Endodermal cell (in vitro differentiated cells): ENCODE measurements around the gene CMTR1. TPM values are rescaled to one million over a fixed set of nuclear protein-coding genes. Genes with fewer than 3 reads are reported as not detected.

ENCODE experiments used
- DNase-seq: peaks from one replicate; pipeline ENCODE4 v3.0.0-alpha.2; 2017
- H3K27ac ChIP-seq: 2 replicates; pipeline ENCODE4 v1.5.1; 2013; ENCODE audit warnings: mild to moderate bottlenecking, low read depth, low read length, moderate library complexity
- H3K27me3 ChIP-seq: 2 replicates; pipeline ENCODE4 v1.6.1; 2013; ENCODE audit warnings: mild to moderate bottlenecking, low read length, moderate library complexity; ENCODE audit not compliant: insufficient read depth, control insufficient read depth, poor library complexity, severe bottlenecking
- H3K36me3 ChIP-seq: 2 replicates; pipeline ENCODE4 v1.7.0; 2013; ENCODE audit warnings: mild to moderate bottlenecking, low read length, moderate library complexity; ENCODE audit not compliant: control insufficient read depth, insufficient read depth
- H3K4me1 ChIP-seq: one replicate; pipeline ENCODE4 v1.7.0; 2013; ENCODE audit warnings: low read length; ENCODE audit not compliant: control insufficient read depth, insufficient read depth
- H3K4me3 ChIP-seq: 2 replicates; pipeline ENCODE4 v1.5.1; 2013; ENCODE audit warnings: mild to moderate bottlenecking, low read length, moderate library complexity
- H3K9ac ChIP-seq: 2 replicates; pipeline ENCODE4 v1.6.1; 2013; ENCODE audit warnings: mild to moderate bottlenecking, low read length, moderate library complexity; ENCODE audit not compliant: poor library complexity, severe bottlenecking; ENCODE audit errors: extremely low read depth
- H3K9me3 ChIP-seq: 2 replicates; pipeline ENCODE4 v1.6.1; 2013; ENCODE audit warnings: mild to moderate bottlenecking, low read length, moderate library complexity; ENCODE audit not compliant: control insufficient read depth
- H3K27ac Mint-ChIP-seq: 2 replicates; pipeline ENCODE4 v1.8.0; 2020; ENCODE audit warnings: mixed read lengths
- H3K27me3 Mint-ChIP-seq: 2 replicates; pipeline ENCODE4 v1.8.0; 2021; ENCODE audit warnings: mild to moderate bottlenecking, mixed read lengths; ENCODE audit not compliant: insufficient read depth
- H3K36me3 Mint-ChIP-seq: 2 replicates; pipeline ENCODE4 v1.8.0; 2020; ENCODE audit warnings: low read depth, mixed read lengths
- H3K4me1 Mint-ChIP-seq: 2 replicates; pipeline ENCODE4 v1.8.0; 2020; ENCODE audit warnings: mixed read lengths
- H3K4me3 Mint-ChIP-seq: 2 replicates; pipeline ENCODE4 v1.8.0; 2020; ENCODE audit warnings: mild to moderate bottlenecking, moderate library complexity, mixed read lengths
- H3K9me3 Mint-ChIP-seq: 2 replicates; pipeline ENCODE4 v1.8.0; 2020; ENCODE audit warnings: mild to moderate bottlenecking, mixed read lengths
- CTCF ChIP-seq: fragments of 200-600 bp; sonication (generic); conservative IDR thresholded peaks from 2 replicates; pipeline ENCODE4 v1.5.0; 2021; ENCODE audit warnings: antibody characterized with exemption, mild to moderate bottlenecking
- WGBS, 2 experiments: methylation state at CpG; one replicate each; pipeline versions ENCODE4 v1.1.5 to v1.1.7; 2013; ENCODE audit warnings: missing lambda C conversion rate in 2 of 2, mixed read lengths in 1 of 2; ENCODE audit not compliant: insufficient coverage in 1 of 2, insufficient read length in 1 of 2; 5-methylcytosine and 5-hydroxymethylcytosine counted together
- total RNA-seq, 2 donors: library from RNA; stranded (reverse); fragmentation: NEBNext Ultra II Directional in 1 of 2; extraction: Animal tissue kit (Norgen Biotek cat#: 25700) in 1 of 2; gene quantifications; 2 replicates in 1 of 2; 3 replicates in 1 of 2; pipeline ENCODE4 v1.2.1, GENCODE V29; 2021

The CMTR1 gene
- total RNA-seq, 2 donors from 2014 or later: 62.0 to 91.6 TPM

GRCh38 chr6:37426945-37427510, 6.0 kb upstream of the CMTR1 start:
- DNase-seq: no peak
- Mint-ChIP-seq H3K4me1 (peaks cover under 1% of the 10 kb centered on the region), H3K27me3 (peaks cover 12% of the 10 kb centered on the region), H3K4me3 (no peak overlapping the region), H3K9me3 (peaks cover 19% of the 10 kb centered on the region), H3K36me3 (no peaks in the 10 kb centered on the region), H3K27ac (no peak overlapping the region)
- Histone ChIP-seq H3K27me3 (no peaks in the 10 kb centered on the region), H3K36me3 (no peaks in the 10 kb centered on the region), H3K27ac (no peak overlapping the region), H3K4me1 (no peaks in the 10 kb centered on the region), H3K9me3 (peaks cover 21% of the 10 kb centered on the region), H3K4me3 (no peak overlapping the region), H3K9ac (no peak overlapping the region)
- no peak for TF ChIP-seq CTCF
- WGBS, 2 experiments: 92 to 97% methylated on average over 4 to 6 of the region's 6 CpGs

- Mint-ChIP-seq H3K4me1 (peaks cover 15% of the 10 kb centered on the region), H3K27ac (no peak overlapping the region), H3K27me3 (peaks cover 12% of the 10 kb centered on the region), H3K4me3 (no peak overlapping the region), H3K9me3 (peaks cover 19% of the 10 kb centered on the region), H3K36me3 (no peaks in the 10 kb centered on the region)
- peaks cover 21% of the 10 kb centered on the region for H3K9me3 ChIP-seq
- no peak overlapping the region for H3K9ac ChIP-seq
- TF ChIP-seq CTCF: no peak
- no peak for DNase-seq
- no peaks in the 10 kb centered on the region for H3K36me3 ChIP-seq
- H3K4me1 ChIP-seq: peaks cover 2% of the 10 kb centered on the region
- no peak overlapping the region for H3K27ac ChIP-seq
- H3K4me3 ChIP-seq: no peak overlapping the region
- H3K27me3 ChIP-seq: no peaks in the 10 kb centered on the region
- 85 to 98% methylated on average over 2 of the region's 2 CpGs for WGBS, 2 experiments
These were observed 3.7 kb upstream of the CMTR1 start for GRCh38 chr6:37429352-37429750.

- TF ChIP-seq CTCF: no peak
- Histone ChIP-seq H3K36me3 (peaks cover 22% of the 10 kb centered on the region), H3K9ac (peak overlapping the region; percentile 72), H3K4me1 (peaks cover 7% of the 10 kb centered on the region), H3K27ac (peak overlapping the region; percentile 41), H3K9me3 (no peaks in the 10 kb centered on the region), H3K4me3 (peak overlapping the region; percentile 97), H3K27me3 (no peaks in the 10 kb centered on the region)
- WGBS, 2 experiments: 40 to 47% methylated on average over 5 to 7 of the region's 7 CpGs
- Mint-ChIP-seq H3K27ac (peak overlapping the region; percentile 48), H3K36me3 (peaks cover 11% of the 10 kb centered on the region), H3K9me3 (no peaks in the 10 kb centered on the region), H3K4me1 (peaks cover 35% of the 10 kb centered on the region), H3K4me3 (peak overlapping the region; percentile 88), H3K27me3 (peaks cover 9% of the 10 kb centered on the region)
- DNase-seq: peak; percentile 49
These were observed 468 bp upstream of the CMTR1 start for GRCh38 chr6:37432590-37432915.
